DMS153 (cell line): ENCODE data around the gene PPP2R3A.
A peak's percentile ranks its signal among the peaks of the same experiment; 100 is the strongest.
"Not testable (repeated sequence)": the region's sequence is repeated elsewhere in the genome, so short reads cannot be mapped to it uniquely, and the experiment has no call there.

ENCODE experiments used
- DNase-seq: peaks from one replicate; lab custom pipeline; 2025; lab: John Stamatoyannopoulos, UW

PPP2R3A gene

GRCh38 chr3:136149667-136150066 lies 184.1 kb downstream of the PPP2R3A start:
- no peak for DNase-seq

GRCh38 chr3:136151219-136151618 lies 185.7 kb downstream of the PPP2R3A start:
- no peak for DNase-seq

- DNase-seq: no peak
Observed at GRCh38 chr3:136152176-136152843, 186.8 kb downstream of the PPP2R3A start.

- no peak for DNase-seq
Observed at GRCh38 chr3:136152963-136153362, 187.4 kb downstream of the PPP2R3A start.

GRCh38 chr3:136161516-136161915 lies 196.0 kb downstream of the PPP2R3A start:
- no peak for DNase-seq

- no peak for DNase-seq
Observed at GRCh38 chr3:136162322-136162721, 196.8 kb downstream of the PPP2R3A start.

- DNase-seq: not testable (repeated sequence)
Observed at GRCh38 chr3:136163607-136164006, 198.1 kb downstream of the PPP2R3A start.

- DNase-seq: peak; percentile 17
Observed at GRCh38 chr3:136166507-136166906, 201.0 kb downstream of the PPP2R3A start.

GRCh38 chr3:136168236-136168635 lies 202.7 kb downstream of the PPP2R3A start:
- DNase-seq: not testable (repeated sequence)

- DNase-seq: no peak
Observed at GRCh38 chr3:136171097-136171542, 205.6 kb downstream of the PPP2R3A start.

GRCh38 chr3:136173939-136174490 lies 208.5 kb downstream of the PPP2R3A start:
- DNase-seq: no peak

GRCh38 chr3:136177876-136178275 lies 212.3 kb downstream of the PPP2R3A start:
- no peak for DNase-seq

GRCh38 chr3:136181741-136182140 lies 216.2 kb downstream of the PPP2R3A start:
- DNase-seq: no peak

- no peak for DNase-seq
Observed at GRCh38 chr3:136184703-136185102, 219.2 kb downstream of the PPP2R3A start.

GRCh38 chr3:136186344-136186743 lies 220.8 kb downstream of the PPP2R3A start:
- DNase-seq: peak; percentile 13

GRCh38 chr3:136186846-136187245 lies 221.3 kb downstream of the PPP2R3A start:
- DNase-seq: no peak

- DNase-seq: no peak
Observed at GRCh38 chr3:136187868-136188267, 222.3 kb downstream of the PPP2R3A start.

GRCh38 chr3:136189043-136189442 lies 223.5 kb downstream of the PPP2R3A start:
- DNase-seq: no peak

- no peak for DNase-seq
Observed at GRCh38 chr3:136189859-136190617, 224.5 kb downstream of the PPP2R3A start.

GRCh38 chr3:136192195-136192594 lies 226.7 kb downstream of the PPP2R3A start:
- not testable (repeated sequence) for DNase-seq

GRCh38 chr3:136192831-136193230 lies 227.3 kb downstream of the PPP2R3A start:
- no peak for DNase-seq

GRCh38 chr3:136193278-136194054 lies 227.9 kb downstream of the PPP2R3A start:
- no peak for DNase-seq
